ENCODE measurements around the gene PDE4D.
A peak's percentile ranks its signal among the peaks of the same experiment; 100 is the strongest.

DNA sequence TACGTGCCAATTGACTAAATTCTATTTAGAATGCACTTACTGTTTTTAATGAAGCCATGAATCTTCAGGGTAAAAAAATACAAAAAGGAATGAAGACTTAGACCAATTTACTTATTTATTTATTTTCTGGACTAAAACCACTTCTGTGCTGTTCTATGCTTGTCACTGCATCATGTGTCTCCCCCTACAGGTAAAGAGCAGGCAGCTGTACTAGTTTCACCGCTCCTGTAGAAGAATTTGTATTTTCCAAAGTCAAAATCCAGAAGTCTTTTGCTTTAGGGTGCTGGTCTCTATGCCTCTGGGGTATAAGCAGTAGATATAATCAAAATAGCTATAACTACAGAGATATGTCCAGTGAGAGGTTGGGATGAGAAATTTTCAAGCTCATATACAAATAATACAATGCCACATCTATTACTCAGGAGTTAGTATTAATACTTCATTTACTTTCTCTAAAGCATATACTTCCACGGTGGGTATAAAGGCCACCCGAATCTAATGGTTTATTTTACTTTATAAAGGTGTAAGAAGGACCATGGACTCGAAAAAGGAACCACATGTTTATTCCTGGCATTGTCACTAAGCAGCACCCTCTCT lies 719.2 kb downstream of the PDE4D start:
- TF ChIP-seq, protein P1, sequence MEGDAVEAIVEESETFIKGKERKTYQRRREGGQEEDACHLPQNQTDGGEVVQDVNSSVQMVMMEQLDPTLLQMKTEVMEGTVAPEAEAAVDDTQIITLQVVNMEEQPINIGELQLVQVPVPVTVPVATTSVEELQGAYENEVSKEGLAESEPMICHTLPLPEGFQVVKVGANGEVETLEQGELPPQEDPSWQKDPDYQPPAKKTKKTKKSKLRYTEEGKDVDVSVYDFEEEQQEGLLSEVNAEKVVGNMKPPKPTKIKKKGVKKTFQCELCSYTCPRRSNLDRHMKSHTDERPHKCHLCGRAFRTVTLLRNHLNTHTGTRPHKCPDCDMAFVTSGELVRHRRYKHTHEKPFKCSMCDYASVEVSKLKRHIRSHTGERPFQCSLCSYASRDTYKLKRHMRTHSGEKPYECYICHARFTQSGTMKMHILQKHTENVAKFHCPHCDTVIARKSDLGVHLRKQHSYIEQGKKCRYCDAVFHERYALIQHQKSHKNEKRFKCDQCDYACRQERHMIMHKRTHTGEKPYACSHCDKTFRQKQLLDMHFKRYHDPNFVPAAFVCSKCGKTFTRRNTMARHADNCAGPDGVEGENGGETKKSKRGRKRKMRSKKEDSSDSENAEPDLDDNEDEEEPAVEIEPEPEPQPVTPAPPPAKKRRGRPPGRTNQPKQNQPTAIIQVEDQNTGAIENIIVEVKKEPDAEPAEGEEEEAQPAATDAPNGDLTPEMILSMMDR (IDR thresholded peaks at IDR 0.05; ENCODE audit: extremely low read depth in 1 of 2, insufficient read depth in 1 of 2, low read depth in 1 of 2, low read length in 2 of 2) = peak; percentile 63 to 68
- TF ChIP-seq MYC (IDR thresholded peaks at IDR 0.05; ENCODE audit: low read depth, low read length) = no peak

Data from endothelial cell of umbilical vein (primary cell).